ENCODE measurements around the gene RAB3GAP1. TPM values are rescaled to one million over a fixed set of nuclear protein-coding genes. Genes with fewer than 3 reads are reported as not detected.

The RAB3GAP1 gene
- polyA plus RNA-seq, 1 of the 3 experiments (the other 2 are of a cell fraction) = 10.9 TPM

GRCh38 chr2:135142323-135142722, 90.2 kb downstream of the RAB3GAP1 start:
- DNase-seq = no peak
- H3K79me2 ChIP-seq (ENCODE audit: insufficient read depth) = peaks cover 51% of the 10 kb centered on the region; the same call in 1 of the 2 replicates
- no peak overlapping the region for H3K4me2 ChIP-seq
- H4K20me1 ChIP-seq (ENCODE audit: insufficient read depth) = no peaks in the 10 kb centered on the region
- H3K9me2 ChIP-seq = no peaks in the 10 kb centered on the region
- H2AFZ ChIP-seq (ENCODE audit: low read depth) = no peak overlapping the region
- WGBS (ENCODE audit: low lambda C conversion rate) = 93% methylated on average over 1 of the region's 1 CpG
- no peaks in the 10 kb centered on the region for H3F3A ChIP-seq (replicated peaks; ENCODE audit: insufficient read depth)
- H3K27me3 ChIP-seq (ENCODE audit: insufficient read depth) = no peaks in the 10 kb centered on the region
- H3K9ac ChIP-seq = no peak overlapping the region
- H3K4me1 ChIP-seq (ENCODE audit: control insufficient read depth in 1 of 2, insufficient read depth in 2 of 2, low read depth in 1 of 2, low read length in 1 of 2) = no peaks in the 10 kb centered on the region
- peaks cover 2 to 74% of the 10 kb centered on the region in 2 experiments for H3K36me3 ChIP-seq (replicated peaks in 1 of 2; ENCODE audit: control insufficient read depth in 1 of 2, insufficient read depth in 2 of 2, low read length in 1 of 2)
- H3K27ac ChIP-seq (ENCODE audit: low read depth in 2 of 2, low read length in 1 of 2) = no peak overlapping the region
- H3K9me3 ChIP-seq = peaks cover 20% of the 10 kb centered on the region
- TF ChIP-seq NRF1 (IDR thresholded peaks at IDR 0.05; ENCODE audit: low read depth, low read length) (no peak), TCF12 (IDR thresholded peaks at IDR 0.05) (no peak), RAD21 (IDR thresholded peaks at IDR 0.05; ENCODE audit: low read length) (no peak), SMC3 (IDR thresholded peaks at IDR 0.05; ENCODE audit: low read depth, low read length) (no peak), MXI1 (IDR thresholded peaks at IDR 0.05; ENCODE audit: low read depth, low read length) (no peak), TEAD4 (IDR thresholded peaks at IDR 0.05; ENCODE audit: borderline replicate concordance, insufficient read depth) (no peak), USF2 (IDR thresholded peaks at IDR 0.05; ENCODE audit: borderline replicate concordance, low read depth, low read length) (no peak), FOSL2 (IDR thresholded peaks at IDR 0.05; ENCODE audit: borderline replicate concordance, low read depth) (no peak), EP300 (IDR thresholded peaks at IDR 0.05; ENCODE audit: borderline replicate concordance in 1 of 2, low read depth in 1 of 2, low read length in 1 of 2) (no peak), TAF1 (IDR thresholded peaks at IDR 0.05; ENCODE audit: borderline replicate concordance, low read depth, low read length) (no peak), EZH2phosphoT487 (IDR thresholded peaks at IDR 0.05; ENCODE audit: borderline replicate concordance, low read depth) (no peak), JUND (IDR thresholded peaks at IDR 0.05) (no peak)
- TF ChIP-seq, protein P1, sequence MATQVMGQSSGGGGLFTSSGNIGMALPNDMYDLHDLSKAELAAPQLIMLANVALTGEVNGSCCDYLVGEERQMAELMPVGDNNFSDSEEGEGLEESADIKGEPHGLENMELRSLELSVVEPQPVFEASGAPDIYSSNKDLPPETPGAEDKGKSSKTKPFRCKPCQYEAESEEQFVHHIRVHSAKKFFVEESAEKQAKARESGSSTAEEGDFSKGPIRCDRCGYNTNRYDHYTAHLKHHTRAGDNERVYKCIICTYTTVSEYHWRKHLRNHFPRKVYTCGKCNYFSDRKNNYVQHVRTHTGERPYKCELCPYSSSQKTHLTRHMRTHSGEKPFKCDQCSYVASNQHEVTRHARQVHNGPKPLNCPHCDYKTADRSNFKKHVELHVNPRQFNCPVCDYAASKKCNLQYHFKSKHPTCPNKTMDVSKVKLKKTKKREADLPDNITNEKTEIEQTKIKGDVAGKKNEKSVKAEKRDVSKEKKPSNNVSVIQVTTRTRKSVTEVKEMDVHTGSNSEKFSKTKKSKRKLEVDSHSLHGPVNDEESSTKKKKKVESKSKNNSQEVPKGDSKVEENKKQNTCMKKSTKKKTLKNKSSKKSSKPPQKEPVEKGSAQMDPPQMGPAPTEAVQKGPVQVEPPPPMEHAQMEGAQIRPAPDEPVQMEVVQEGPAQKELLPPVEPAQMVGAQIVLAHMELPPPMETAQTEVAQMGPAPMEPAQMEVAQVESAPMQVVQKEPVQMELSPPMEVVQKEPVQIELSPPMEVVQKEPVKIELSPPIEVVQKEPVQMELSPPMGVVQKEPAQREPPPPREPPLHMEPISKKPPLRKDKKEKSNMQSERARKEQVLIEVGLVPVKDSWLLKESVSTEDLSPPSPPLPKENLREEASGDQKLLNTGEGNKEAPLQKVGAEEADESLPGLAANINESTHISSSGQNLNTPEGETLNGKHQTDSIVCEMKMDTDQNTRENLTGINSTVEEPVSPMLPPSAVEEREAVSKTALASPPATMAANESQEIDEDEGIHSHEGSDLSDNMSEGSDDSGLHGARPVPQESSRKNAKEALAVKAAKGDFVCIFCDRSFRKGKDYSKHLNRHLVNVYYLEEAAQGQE (IDR thresholded peaks at IDR 0.05; ENCODE audit: low read depth, low read length) = no peak
- TF ChIP-seq, protein P2, sequence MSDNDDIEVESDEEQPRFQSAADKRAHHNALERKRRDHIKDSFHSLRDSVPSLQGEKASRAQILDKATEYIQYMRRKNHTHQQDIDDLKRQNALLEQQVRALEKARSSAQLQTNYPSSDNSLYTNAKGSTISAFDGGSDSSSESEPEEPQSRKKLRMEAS (IDR thresholded peaks at IDR 0.05; ENCODE audit: low read depth) = no peak
- TF ChIP-seq, protein P3, sequence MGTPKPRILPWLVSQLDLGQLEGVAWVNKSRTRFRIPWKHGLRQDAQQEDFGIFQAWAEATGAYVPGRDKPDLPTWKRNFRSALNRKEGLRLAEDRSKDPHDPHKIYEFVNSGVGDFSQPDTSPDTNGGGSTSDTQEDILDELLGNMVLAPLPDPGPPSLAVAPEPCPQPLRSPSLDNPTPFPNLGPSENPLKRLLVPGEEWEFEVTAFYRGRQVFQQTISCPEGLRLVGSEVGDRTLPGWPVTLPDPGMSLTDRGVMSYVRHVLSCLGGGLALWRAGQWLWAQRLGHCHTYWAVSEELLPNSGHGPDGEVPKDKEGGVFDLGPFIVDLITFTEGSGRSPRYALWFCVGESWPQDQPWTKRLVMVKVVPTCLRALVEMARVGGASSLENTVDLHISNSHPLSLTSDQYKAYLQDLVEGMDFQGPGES (IDR thresholded peaks at IDR 0.05; ENCODE audit: low read depth, low read length) = no peak
- TF ChIP-seq, protein P4, sequence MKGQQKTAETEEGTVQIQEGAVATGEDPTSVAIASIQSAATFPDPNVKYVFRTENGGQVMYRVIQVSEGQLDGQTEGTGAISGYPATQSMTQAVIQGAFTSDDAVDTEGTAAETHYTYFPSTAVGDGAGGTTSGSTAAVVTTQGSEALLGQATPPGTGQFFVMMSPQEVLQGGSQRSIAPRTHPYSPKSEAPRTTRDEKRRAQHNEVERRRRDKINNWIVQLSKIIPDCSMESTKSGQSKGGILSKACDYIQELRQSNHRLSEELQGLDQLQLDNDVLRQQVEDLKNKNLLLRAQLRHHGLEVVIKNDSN (IDR thresholded peaks at IDR 0.05; ENCODE audit: borderline replicate concordance, low read depth) = no peak
- ChIA-PET POLR2A (no interaction called here), CTCF (no interaction called here)
- H3K4me3 ChIP-seq (ENCODE audit: low read depth in 2 of 2, low read length in 1 of 2) = no peak overlapping the region

All from SK-N-SH (cell line).